ENCODE results near the gene CACNA1C.

DNA sequence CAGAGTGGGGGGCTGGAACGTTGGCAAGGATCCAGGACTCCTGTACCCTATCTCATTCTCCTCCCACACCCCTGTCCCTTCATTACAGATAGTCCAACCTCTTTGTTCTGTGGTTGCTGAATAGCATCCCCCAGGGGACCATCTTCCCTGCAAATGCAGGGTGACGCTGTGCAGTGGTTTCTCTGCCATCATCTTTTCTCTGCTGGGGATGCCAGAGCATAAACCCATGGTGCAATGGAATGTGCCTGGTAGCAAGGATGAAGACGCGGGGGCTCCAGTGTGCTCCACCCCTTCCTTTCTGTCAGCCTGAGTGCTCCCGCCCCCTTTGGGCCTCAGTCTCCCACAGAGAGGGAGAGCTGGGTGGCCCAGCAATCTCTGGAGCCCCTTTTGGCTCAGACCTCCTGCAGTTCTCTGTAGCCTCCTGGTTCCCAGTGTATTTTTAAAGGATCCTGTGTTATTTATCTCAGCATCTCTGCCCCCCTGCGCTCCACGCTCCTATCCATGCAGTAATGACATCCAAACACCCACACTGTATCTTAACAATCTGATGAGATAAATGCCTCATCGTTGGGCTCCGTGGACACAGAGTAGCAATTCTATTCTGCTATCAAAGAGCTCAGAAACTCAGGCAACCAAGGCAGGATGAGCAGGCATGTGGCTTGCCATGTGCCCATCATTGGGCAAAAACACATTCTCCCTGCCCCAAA, 212.8 kb downstream of the CACNA1C start:
- TF ChIP-seq, protein P1, sequence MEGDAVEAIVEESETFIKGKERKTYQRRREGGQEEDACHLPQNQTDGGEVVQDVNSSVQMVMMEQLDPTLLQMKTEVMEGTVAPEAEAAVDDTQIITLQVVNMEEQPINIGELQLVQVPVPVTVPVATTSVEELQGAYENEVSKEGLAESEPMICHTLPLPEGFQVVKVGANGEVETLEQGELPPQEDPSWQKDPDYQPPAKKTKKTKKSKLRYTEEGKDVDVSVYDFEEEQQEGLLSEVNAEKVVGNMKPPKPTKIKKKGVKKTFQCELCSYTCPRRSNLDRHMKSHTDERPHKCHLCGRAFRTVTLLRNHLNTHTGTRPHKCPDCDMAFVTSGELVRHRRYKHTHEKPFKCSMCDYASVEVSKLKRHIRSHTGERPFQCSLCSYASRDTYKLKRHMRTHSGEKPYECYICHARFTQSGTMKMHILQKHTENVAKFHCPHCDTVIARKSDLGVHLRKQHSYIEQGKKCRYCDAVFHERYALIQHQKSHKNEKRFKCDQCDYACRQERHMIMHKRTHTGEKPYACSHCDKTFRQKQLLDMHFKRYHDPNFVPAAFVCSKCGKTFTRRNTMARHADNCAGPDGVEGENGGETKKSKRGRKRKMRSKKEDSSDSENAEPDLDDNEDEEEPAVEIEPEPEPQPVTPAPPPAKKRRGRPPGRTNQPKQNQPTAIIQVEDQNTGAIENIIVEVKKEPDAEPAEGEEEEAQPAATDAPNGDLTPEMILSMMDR (IDR thresholded peaks at IDR 0.05; ENCODE audit: borderline replicate concordance, extremely low read depth, low read length, poor library complexity, severe bottlenecking): no peak
- no peak for TF ChIP-seq EZH2 (IDR thresholded peaks at IDR 0.05; ENCODE audit: borderline replicate concordance, low read depth, low read length, severe bottlenecking)

Data from DND-41 (cell line).